GM21619 (cell line): Measurements from ENCODE around the gene RBL1.
A peak's percentile ranks its signal among the peaks of the same experiment; 100 is the strongest.

Experiments used
- ATAC-seq: cut with Tn5 transposase; IDR thresholded peaks from one replicate; pipeline ENCODE4 v1.9.1; 2021; ENCODE audit not compliant: unreplicated experiment

Gene RBL1

DNA sequence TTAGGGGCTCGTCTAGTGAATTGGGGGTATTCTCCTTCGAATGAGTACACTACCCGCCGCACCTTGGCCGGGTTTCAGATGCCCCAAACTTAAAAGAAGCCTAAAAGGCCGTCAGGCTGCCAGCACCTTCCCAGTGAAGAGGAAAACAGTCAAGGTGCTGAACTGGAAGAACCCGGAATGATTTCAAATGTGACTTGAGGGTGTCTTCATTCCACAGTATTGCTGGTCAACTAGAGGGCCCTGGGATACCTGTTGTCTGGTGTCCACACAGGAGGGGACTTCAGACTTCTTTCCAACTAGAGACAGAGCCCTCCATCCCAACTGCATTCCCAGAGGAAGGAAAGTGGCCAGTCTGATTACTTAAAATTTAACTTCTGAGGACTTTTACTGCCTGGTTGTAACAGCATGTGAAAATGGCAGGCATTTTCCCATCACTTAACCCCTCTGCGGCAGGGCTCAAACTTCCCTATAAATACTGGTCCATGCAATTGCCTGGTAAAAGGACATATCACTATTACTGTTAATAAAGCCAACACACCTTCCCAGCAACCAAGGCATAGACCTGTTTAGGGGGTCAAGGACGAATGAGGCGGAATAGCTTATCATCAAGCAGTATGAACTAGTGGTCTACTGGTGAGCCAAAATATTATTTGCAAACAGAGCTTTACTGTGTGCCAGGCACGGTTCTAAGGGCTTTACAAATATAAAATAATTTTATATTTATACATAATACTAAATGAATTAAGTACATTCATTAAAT lies 143.6 kb downstream of the RBL1 start:
- ATAC-seq: no peak

- peak; percentile 86 for ATAC-seq
These were observed 144.4 kb downstream of the RBL1 start, which contains the start of gene SAMHD1 for GRCh38 chr20:36951198-36951978. TSS of gene SAMHD1 (minus strand) at chr20:36951708. CDS start at chr20:36951643, 65 bp downstream.

DNA sequence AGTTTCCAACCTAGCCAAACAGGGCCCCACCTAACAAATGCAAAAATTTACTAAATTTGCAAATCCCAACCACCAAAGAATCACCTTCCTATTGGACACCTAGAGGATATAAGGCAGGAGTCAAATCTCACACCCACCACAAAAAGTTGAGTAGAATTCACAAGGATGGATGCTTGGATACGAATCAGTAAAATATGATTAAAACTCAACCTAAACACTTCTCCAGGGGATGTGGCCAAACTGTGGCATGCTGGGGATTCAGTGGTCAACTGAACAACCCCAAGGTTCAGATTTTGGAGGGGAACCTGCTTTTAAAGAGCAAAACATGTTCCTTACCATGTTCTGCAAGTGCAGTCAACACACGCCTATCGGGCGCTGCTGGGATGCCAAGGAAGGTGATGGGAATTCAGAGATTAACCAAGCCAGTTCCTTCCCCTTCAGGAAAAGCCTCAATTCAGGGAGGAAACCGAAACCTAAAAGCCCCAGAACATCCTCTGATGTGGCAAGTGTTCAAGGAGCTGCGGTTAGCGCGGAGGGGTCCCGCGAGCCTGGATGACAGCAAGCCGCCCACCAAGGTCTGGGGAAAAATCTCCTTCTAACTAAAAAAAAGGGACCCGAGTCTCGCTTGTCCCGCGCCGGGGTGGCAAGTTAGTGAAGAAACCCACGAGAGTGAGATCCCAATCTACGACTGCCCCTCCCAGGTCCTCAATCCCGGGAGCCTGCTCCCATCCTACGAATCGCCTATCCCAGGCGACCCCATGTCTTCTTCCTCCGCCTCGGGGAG lies 145.2 kb downstream of the RBL1 start:
- peak; percentile 2 for ATAC-seq
